ENCODE results near the gene PREX1. TPM values are rescaled to one million over a fixed set of nuclear protein-coding genes. Genes with fewer than 3 reads are reported as not detected.

Gene PREX1
- total RNA-seq, 1 experiment from 2014 or later: 3.3 TPM

DNA sequence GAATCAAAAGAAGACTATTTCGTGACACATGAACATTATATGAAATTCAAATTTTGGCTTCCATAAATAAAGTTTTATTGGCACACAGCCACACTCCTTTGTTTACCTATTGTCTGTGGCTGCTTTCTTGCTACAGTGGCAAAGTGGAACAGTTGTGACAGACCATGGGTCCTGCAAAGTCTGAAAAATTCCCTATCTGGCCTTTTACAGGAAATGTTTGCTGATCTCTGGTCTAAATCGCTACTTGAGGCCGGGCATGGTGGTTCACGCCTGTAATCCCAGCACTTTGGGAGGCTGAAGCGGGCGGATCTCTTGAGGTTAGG is 23.1 kb upstream of the PREX1 start:
- Histone ChIP-seq H3K4me2 (no peak overlapping the region), H3K4me3 (no peak overlapping the region), H3K4me1 (replicated peaks; ENCODE audit: insufficient read depth) (no peaks in the 10 kb centered on the region), H3K79me2 (ENCODE audit: low read depth) (no peaks in the 10 kb centered on the region), H3K27ac (no peak overlapping the region), H3K9me3 (ENCODE audit: insufficient read depth, low read depth) (no peaks in the 10 kb centered on the region), H3K36me3 (ENCODE audit: low read depth) (no peaks in the 10 kb centered on the region), H2AFZ (no peak overlapping the region), H4K20me1 (ENCODE audit: insufficient read depth) (no peaks in the 10 kb centered on the region; the same call in 1 of the 2 replicates), H3K9me2 (ENCODE audit: insufficient read depth) (no peaks in the 10 kb centered on the region), H3F3A (ENCODE audit: insufficient read depth, low read depth) (no peaks in the 10 kb centered on the region), H3K27me3 (ENCODE audit: insufficient read depth, low read depth) (no peaks in the 10 kb centered on the region)
- TF ChIP-seq EZH2 (IDR thresholded peaks at IDR 0.05; ENCODE audit: low read depth): no peak
- TF ChIP-seq, protein P1, sequence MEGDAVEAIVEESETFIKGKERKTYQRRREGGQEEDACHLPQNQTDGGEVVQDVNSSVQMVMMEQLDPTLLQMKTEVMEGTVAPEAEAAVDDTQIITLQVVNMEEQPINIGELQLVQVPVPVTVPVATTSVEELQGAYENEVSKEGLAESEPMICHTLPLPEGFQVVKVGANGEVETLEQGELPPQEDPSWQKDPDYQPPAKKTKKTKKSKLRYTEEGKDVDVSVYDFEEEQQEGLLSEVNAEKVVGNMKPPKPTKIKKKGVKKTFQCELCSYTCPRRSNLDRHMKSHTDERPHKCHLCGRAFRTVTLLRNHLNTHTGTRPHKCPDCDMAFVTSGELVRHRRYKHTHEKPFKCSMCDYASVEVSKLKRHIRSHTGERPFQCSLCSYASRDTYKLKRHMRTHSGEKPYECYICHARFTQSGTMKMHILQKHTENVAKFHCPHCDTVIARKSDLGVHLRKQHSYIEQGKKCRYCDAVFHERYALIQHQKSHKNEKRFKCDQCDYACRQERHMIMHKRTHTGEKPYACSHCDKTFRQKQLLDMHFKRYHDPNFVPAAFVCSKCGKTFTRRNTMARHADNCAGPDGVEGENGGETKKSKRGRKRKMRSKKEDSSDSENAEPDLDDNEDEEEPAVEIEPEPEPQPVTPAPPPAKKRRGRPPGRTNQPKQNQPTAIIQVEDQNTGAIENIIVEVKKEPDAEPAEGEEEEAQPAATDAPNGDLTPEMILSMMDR (conservative IDR thresholded peaks at IDR 0.05): no peak
- POLR2A ChIA-PET (ENCODE audit: unreplicated experiment): no interaction called here
- BruUV-seq (replicated peaks): no TSS peak
- CTCF ChIA-PET: interaction anchor here (0.6 kb wide), 1 partner anchor 158 kb away, joined by 3 read pairs; no protein-coding TSS in a partner anchor
- DNase-seq: peak in 1 of 2 experiments; percentile 21
- intact Hi-C loops (cut with micrococcal nuclease; ENCODE audit: unreplicated experiment): no loop called here

- no peak overlapping the region for H3K27ac ChIP-seq
- no peaks in the 10 kb centered on the region for H3K9me2 ChIP-seq (ENCODE audit: insufficient read depth)
- H3F3A ChIP-seq (ENCODE audit: insufficient read depth, low read depth): no peaks in the 10 kb centered on the region
- no peaks in the 10 kb centered on the region for H3K4me1 ChIP-seq (replicated peaks; ENCODE audit: insufficient read depth)
- no peaks in the 10 kb centered on the region; the same call in 1 of the 2 replicates for H4K20me1 ChIP-seq (ENCODE audit: insufficient read depth)
- TF ChIP-seq, protein P1 (conservative IDR thresholded peaks at IDR 0.05): no peak
- no peak for TF ChIP-seq EZH2 (IDR thresholded peaks at IDR 0.05; ENCODE audit: low read depth)
- H3K36me3 ChIP-seq (ENCODE audit: low read depth): no peaks in the 10 kb centered on the region
- H3K4me3 ChIP-seq: no peak overlapping the region
- no peaks in the 10 kb centered on the region for H3K79me2 ChIP-seq (ENCODE audit: low read depth)
- no peaks in the 10 kb centered on the region for H3K9me3 ChIP-seq (ENCODE audit: insufficient read depth, low read depth)
- ChIA-PET POLR2A (ENCODE audit: unreplicated experiment) (no interaction called here), CTCF (interaction anchor here (0.6 kb wide), 2 partner anchors 53 to 157 kb away, joined by 3 to 4 read pairs; no protein-coding TSS in a partner anchor)
- intact Hi-C loops (cut with micrococcal nuclease; ENCODE audit: unreplicated experiment): no loop called here
- DNase-seq: peak in 1 of 2 experiments; percentile 3
- no TSS peak for BruUV-seq (replicated peaks)
- H2AFZ ChIP-seq: no peak overlapping the region
- H3K4me2 ChIP-seq: no peak overlapping the region
- no peaks in the 10 kb centered on the region for H3K27me3 ChIP-seq (ENCODE audit: insufficient read depth, low read depth)
Measured at GRCh38 chr20:48850257-48850976, 22.6 kb upstream of the PREX1 start.

DNA sequence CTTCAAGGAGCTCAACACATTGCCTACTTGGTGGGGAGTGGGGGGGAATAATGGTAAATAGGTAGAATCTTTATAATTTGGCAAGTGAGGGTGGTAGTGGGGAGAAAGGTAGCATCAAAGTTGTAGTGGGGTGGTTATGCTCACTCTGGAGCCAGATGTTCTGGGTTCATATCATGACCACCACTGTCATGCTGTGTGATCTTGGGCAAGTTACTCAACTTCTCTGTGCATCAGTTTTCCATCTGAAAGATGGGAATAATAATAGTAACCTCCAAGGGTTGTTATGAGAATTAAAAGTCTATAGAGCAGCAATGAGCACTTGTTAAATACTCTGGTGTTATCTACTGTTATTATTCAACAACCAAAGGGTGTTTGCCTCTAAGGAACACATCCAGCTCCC is 22.0 kb upstream of the PREX1 start:
- Histone ChIP-seq H3K4me2 (no peak overlapping the region), H3K36me3 (ENCODE audit: low read depth) (no peaks in the 10 kb centered on the region), H3K4me1 (replicated peaks; ENCODE audit: insufficient read depth) (no peaks in the 10 kb centered on the region), H3K27ac (no peak overlapping the region), H3K9me3 (ENCODE audit: insufficient read depth, low read depth) (no peaks in the 10 kb centered on the region), H3K79me2 (ENCODE audit: low read depth) (no peaks in the 10 kb centered on the region), H3K27me3 (ENCODE audit: insufficient read depth, low read depth) (no peaks in the 10 kb centered on the region), H3F3A (ENCODE audit: insufficient read depth, low read depth) (no peaks in the 10 kb centered on the region), H2AFZ (no peak overlapping the region), H3K4me3 (no peak overlapping the region), H4K20me1 (ENCODE audit: insufficient read depth) (no peaks in the 10 kb centered on the region; the same call in 1 of the 2 replicates), H3K9me2 (ENCODE audit: insufficient read depth) (no peaks in the 10 kb centered on the region)
- TF ChIP-seq, protein P1 (conservative IDR thresholded peaks at IDR 0.05): no peak
- peak in 1 of 2 experiments; percentile 12 for DNase-seq
- no TSS peak for BruUV-seq (replicated peaks)
- ChIA-PET POLR2A (ENCODE audit: unreplicated experiment) (no interaction called here), CTCF (no interaction called here)
- intact Hi-C loops (cut with micrococcal nuclease; ENCODE audit: unreplicated experiment): no loop called here

Measured in PC-9 (cell line).